VCaP (cell line): Measurements from ENCODE around the gene PDK4.

Experiments
- H3K27ac ChIP-seq: fragments of 450-650 bp; 2 replicates; pipeline ENCODE4 v1.5.1; 2017
- CTCF ChIP-seq: fragments of 450-650 bp; conservative IDR thresholded peaks from 2 replicates; pipeline ENCODE4 v1.5.1; 2017; ENCODE audit warnings: mild to moderate bottlenecking, moderate library complexity

The PDK4 gene

DNA sequence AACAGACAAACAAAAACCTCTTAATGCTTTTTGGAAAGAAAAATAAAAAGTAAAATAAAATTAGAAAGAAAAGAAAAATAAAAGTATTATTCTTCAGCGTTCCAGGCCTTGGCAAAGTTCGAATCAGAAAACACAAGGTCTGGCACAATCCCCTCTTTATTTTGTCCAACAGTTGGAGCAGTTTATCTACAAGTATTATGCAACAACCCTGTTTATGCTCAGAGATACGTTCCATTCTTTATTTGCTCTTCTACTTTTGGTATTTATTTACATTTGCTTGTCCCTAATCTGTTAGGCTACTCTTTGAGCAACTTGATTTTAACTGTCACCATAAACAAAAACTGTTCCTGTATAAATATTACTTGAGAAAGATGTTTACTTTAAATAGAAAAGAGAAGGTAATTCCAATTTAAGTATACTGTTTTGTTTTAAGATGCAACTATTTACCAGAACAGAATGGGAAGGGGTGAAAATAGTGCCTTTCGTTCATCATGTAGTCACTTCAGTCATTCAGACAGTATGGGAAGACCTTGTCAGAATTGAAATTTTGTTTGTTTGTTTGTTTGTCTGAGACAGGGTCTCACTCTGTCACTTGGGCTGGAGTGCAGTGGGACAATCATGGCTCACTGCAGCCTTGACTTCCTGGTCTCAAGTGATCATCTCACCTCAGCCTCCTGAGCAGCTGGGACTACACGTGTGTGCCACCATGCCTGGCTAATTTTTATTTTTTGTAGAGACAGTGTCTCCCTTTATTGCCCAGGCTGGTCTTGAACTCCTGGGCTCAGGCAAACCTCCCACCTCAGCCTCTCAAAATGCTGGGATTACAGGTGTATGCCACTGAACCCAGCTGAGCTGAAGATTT is 5.7 kb downstream of the PDK4 start:
- no peak overlapping the region for H3K27ac ChIP-seq
- no peak for TF ChIP-seq CTCF

GRCh38 chr7:95589766-95590165 is 6.5 kb downstream of the PDK4 start:
- no peak overlapping the region for H3K27ac ChIP-seq
- no peak for TF ChIP-seq CTCF

- no peak for TF ChIP-seq CTCF
- H3K27ac ChIP-seq, result no peak overlapping the region
Observed at GRCh38 chr7:95589031-95589430, 7.3 kb downstream of the PDK4 start.

DNA sequence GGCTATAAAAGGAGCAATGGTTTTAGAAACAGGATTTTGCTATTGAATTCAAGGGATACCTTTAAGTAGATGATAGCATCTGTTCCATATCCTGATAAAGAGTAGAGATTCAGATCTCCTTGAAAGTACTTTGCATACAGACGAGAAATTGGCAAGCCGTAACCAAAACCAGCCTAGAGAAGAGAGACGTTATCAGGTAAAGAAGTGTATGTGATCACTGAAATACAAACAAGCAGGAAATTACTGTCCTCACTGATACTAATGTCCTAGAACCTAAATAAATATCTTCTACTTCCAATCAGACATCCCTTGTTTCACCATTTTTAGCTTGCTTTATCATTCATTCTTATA is 9.4 kb downstream of the PDK4 start:
- H3K27ac ChIP-seq, result peak overlapping the region; percentile 50
- no peak for TF ChIP-seq CTCF

DNA sequence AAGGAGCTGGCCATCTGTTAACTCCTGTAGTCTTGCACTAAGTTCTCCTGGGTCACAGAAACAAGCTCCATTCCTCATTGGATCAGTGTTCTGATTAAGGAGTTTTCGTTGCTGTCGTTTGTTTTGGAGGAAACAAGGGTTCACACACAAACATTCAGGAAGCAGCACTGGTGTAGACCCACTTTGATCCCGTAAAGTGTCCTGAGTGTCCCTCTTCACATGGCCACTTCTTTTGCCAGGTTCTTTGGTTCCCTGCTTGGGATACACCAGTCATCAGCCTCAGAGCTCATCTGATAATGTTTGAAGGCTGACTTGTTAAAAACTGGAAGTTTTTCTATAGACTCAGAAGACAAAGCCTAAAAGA is 10.9 kb downstream of the PDK4 start:
- no peak for TF ChIP-seq CTCF
- no peak overlapping the region for H3K27ac ChIP-seq

DNA sequence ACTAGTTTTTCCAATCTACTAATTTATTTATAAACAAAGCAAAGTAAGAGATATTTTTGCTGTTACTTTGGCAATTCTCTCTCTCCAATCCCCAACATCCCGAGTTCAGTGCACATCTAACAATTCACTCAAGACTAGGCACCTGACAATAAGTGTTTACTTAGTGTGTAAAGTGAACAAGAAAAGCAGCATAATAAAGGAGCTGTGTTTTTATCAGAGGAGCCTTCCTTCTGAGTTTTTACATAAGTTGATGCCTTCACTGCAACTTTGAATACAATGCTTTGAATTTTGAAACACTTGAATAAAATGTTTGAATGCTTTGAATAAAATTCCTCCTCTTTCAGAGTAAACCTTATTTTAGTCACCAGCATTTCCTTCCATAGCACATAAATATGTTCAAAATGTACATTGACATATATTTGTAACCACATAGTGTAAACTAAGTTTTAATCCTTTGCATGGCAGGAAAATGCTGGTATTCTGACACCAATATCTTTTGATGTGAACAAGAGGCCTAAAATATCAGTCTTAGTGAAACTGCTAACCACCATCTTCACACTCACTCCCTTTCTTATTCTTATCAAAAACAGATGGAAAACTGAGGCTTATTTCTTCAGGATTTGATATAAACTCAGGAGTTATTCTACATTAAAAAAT is 11.4 kb downstream of the PDK4 start:
- no peak overlapping the region for H3K27ac ChIP-seq
- TF ChIP-seq CTCF, result no peak

- no peak for TF ChIP-seq CTCF
Observed at GRCh38 chr7:95583834-95584621, 12.3 kb downstream of the PDK4 start.

More at GRCh38 chr7:95583834-95584621, 12.3 kb downstream of the PDK4 start:
- H3K27ac ChIP-seq, result no peak overlapping the region
